22Rv1 (cell line): ENCODE measurements around the gene SYF2.

Experiments
- H3K27ac ChIP-seq: fragments of 450-650 bp; 2 replicates; pipeline ENCODE4 v1.5.1; 2017
- CTCF ChIP-seq: fragments of 450-650 bp; IDR thresholded peaks from 2 replicates; pipeline ENCODE4 v1.5.1; 2017; ENCODE audit warnings: mild to moderate bottlenecking
- ZFX ChIP-seq: fragments of 450-650 bp; IDR thresholded peaks from 2 replicates; pipeline ENCODE4 v1.6.1; 2017; ENCODE audit warnings: antibody characterized with exemption, borderline replicate concordance

The SYF2 gene

GRCh38 chr1:25182629-25183028, 49.7 kb downstream of the SYF2 start:
- no peak for TF ChIP-seq ZFX
- TF ChIP-seq CTCF = no peak

GRCh38 chr1:25180996-25181395, 51.3 kb downstream of the SYF2 start:
- TF ChIP-seq ZFX (no peak), CTCF (no peak)
- no peak overlapping the region for H3K27ac ChIP-seq

More at GRCh38 chr1:25182629-25183028, 49.7 kb downstream of the SYF2 start:
- no peak overlapping the region for H3K27ac ChIP-seq

GRCh38 chr1:25178917-25179561, 53.3 kb downstream of the SYF2 start:
- H3K27ac ChIP-seq = no peak overlapping the region
- no peak for TF ChIP-seq CTCF
- no peak for TF ChIP-seq ZFX

- TF ChIP-seq ZFX (no peak), CTCF (no peak)
Observed at GRCh38 chr1:25174730-25175612, 57.3 kb downstream of the SYF2 start.

GRCh38 chr1:25174363-25174729, 58.0 kb downstream of the SYF2 start:
- no peak for TF ChIP-seq ZFX
- TF ChIP-seq CTCF = no peak
- no peak overlapping the region for H3K27ac ChIP-seq

More at GRCh38 chr1:25174730-25175612, 57.3 kb downstream of the SYF2 start:
- no peak overlapping the region for H3K27ac ChIP-seq

GRCh38 chr1:25173809-25174340, 58.4 kb downstream of the SYF2 start:
- no peak for TF ChIP-seq ZFX
- no peak for TF ChIP-seq CTCF
- no peak overlapping the region for H3K27ac ChIP-seq
